Esophagus muscularis mucosa (tissue), 4 donors: ENCODE measurements around the gene TCEANC2. TPM values are rescaled to one million over a fixed set of nuclear protein-coding genes. Genes with fewer than 3 reads are reported as not detected.

Experiments used
- DNase-seq: peaks from one replicate; pipeline ENCODE4 v3.0.0-alpha.2; 2017; ENCODE audit errors: extremely low spot score
- H3K27ac ChIP-seq, 4 donors: fragments of 200-600 bp; sonication (generic); replicated peaks in 1 of 4; 1 replicate in 3 of 4; 2 replicates in 1 of 4; pipeline ENCODE4 v1.5.1; 2016 to 2019; ENCODE audit warnings: mild to moderate bottlenecking in 1 of 4
- H3K27me3 ChIP-seq, 4 donors: fragments of 200-600 bp; sonication (generic); one replicate each; pipeline versions ENCODE4 v1.5.1 to v1.6.0; 2016 to 2019
- H3K36me3 ChIP-seq, 4 donors: fragments of 200-600 bp; sonication (generic); one replicate each; pipeline ENCODE4 v1.5.1; 2016 to 2019
- H3K4me1 ChIP-seq, 4 donors: fragments of 200-600 bp; sonication (generic); one replicate each; pipeline ENCODE4 v1.5.1; 2016 to 2019
- H3K4me3 ChIP-seq, 4 donors: fragments of 200-600 bp; sonication (generic); 1 replicate in 2 of 4; 2 replicates in 2 of 4; pipeline ENCODE4 v1.5.1; 2016 to 2019; ENCODE audit warnings: mild to moderate bottlenecking in 4 of 4, moderate library complexity in 1 of 4
- H3K9me3 ChIP-seq, 4 donors: fragments of 200-600 bp; sonication (generic); 1 replicate in 3 of 4; 2 replicates in 1 of 4; pipeline ENCODE4 v1.5.1; 2016 to 2019
- EP300 ChIP-seq: sonication (generic); formaldehyde crosslinking; IDR thresholded peaks from one replicate; pipeline ENCODE4 v1.6.1; 2017; ENCODE audit warnings: antibody characterized with exemption
- POLR2A ChIP-seq: fragments of 450-650 bp; IDR thresholded peaks from one replicate; pipeline ENCODE4 v1.6.1; 2017; ENCODE audit warnings: antibody characterized with exemption, moderate library complexity, mild to moderate bottlenecking, low read depth
- POLR2AphosphoS5 ChIP-seq, 2 donors: sonication (generic); formaldehyde crosslinking; IDR thresholded peaks; one replicate each; pipeline ENCODE4 v1.6.1; 2017; ENCODE audit warnings: antibody characterized with exemption in 2 of 2
- WGBS: methylation state at CpG from one replicate; pipeline ENCODE4 v1.1.5; 2018; 5-methylcytosine and 5-hydroxymethylcytosine counted together
- intact Hi-C: fragments of 100-400 bp; cut with DNase I; formaldehyde crosslinking; loops from one replicate; pipeline ENCODE4 v1.15.1; 2023
- total RNA-seq, 4 donors: library from RNA; depleted of rRNA; stranded (reverse); fragments of >200 nt; gene quantifications; one replicate each; pipeline versions ENCODE4 v1.1.0 to v1.2.1, GENCODE V29; 2016
- TF ChIP-seq, protein P1 (sequence below), 3 experiments: fragments of 200-600 bp in 2 of 3; fragments of 450-650 bp in 1 of 3; sonication (generic) in 2 of 3; IDR thresholded peaks; one replicate each; pipeline ENCODE4 v1.5.1; 2017 to 2019; ENCODE audit warnings: antibody characterized with exemption in 3 of 3, mild to moderate bottlenecking in 2 of 3, moderate library complexity in 1 of 3

TCEANC2 gene
- total RNA-seq, 4 donors from 2014 or later = 4.8 to 8.6 (median 7.1) TPM

DNA sequence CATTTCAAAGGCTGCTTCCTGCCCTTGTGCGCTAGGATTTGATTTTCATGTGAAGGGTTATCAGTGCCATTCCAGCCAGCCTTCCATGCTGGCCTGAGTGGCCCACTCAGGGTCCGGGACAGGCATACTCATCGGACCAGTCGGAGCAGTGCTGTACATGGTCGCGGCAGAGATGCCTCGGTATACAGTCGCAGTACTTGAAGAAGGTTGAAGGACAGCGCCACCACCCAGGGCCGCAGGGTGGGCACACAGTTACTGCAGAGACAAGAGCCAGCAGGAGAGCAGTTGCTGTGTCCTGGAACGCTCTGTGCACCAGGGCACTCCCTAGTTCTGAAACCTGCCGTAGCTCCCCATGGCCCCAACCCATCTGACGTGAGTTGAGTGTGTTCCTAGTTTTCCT is 44.5 kb upstream of the TCEANC2 start:
- peak; percentile 86 for DNase-seq
- Histone ChIP-seq H3K4me1 (no peaks in the 10 kb centered on the region), H3K36me3 (no peaks in the 10 kb centered on the region), H3K27me3 (peaks cover 0 to 24% (median 0%) of the 10 kb centered on the region in 4 donors), H3K4me3 (no peak overlapping the region), H3K27ac (no peak overlapping the region), H3K9me3 (no peaks in the 10 kb centered on the region)
- no peak for TF ChIP-seq POLR2AphosphoS5 (IDR thresholded peaks at IDR 0.05)
- TF ChIP-seq POLR2A = no peak
- intact Hi-C loops = no loop called here
- 84% methylated on average over 13 of the region's 13 CpGs for WGBS

DNA sequence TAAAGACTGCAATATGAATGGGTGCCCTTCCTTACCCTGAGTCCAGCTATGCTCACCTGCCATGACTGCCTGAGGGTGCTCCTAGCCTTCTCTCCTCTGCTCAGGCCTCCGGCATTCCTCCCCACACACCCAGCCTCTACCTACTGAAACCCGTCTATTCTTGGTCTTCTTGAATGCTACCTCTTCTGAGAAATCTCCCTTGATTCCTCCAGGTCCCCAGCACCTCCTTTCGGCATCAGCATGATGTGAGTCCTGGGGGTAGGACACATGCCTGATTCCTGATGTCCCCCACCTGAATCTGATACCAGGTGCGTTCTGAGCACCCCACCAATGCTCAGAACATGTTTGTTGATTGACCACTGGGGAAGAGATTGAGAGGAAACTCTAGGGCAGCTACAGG is 44.0 kb upstream of the TCEANC2 start:
- intact Hi-C loops = no loop called here
- TF ChIP-seq POLR2A = no peak
- TF ChIP-seq, protein P1, sequence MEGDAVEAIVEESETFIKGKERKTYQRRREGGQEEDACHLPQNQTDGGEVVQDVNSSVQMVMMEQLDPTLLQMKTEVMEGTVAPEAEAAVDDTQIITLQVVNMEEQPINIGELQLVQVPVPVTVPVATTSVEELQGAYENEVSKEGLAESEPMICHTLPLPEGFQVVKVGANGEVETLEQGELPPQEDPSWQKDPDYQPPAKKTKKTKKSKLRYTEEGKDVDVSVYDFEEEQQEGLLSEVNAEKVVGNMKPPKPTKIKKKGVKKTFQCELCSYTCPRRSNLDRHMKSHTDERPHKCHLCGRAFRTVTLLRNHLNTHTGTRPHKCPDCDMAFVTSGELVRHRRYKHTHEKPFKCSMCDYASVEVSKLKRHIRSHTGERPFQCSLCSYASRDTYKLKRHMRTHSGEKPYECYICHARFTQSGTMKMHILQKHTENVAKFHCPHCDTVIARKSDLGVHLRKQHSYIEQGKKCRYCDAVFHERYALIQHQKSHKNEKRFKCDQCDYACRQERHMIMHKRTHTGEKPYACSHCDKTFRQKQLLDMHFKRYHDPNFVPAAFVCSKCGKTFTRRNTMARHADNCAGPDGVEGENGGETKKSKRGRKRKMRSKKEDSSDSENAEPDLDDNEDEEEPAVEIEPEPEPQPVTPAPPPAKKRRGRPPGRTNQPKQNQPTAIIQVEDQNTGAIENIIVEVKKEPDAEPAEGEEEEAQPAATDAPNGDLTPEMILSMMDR (IDR thresholded peaks at IDR 0.05) = no peak
- TF ChIP-seq POLR2AphosphoS5 (IDR thresholded peaks at IDR 0.05) = no peak
- no peak for TF ChIP-seq EP300
- Histone ChIP-seq H3K4me1 (no peaks in the 10 kb centered on the region), H3K9me3 (no peaks in the 10 kb centered on the region), H3K27me3 (peaks cover 0 to 29% (median 0%) of the 10 kb centered on the region in 4 donors), H3K27ac (no peak overlapping the region), H3K36me3 (no peaks in the 10 kb centered on the region), H3K4me3 (no peak overlapping the region)
- 100% methylated on average over 4 of the region's 4 CpGs for WGBS
- peak; percentile 57 for DNase-seq

DNA sequence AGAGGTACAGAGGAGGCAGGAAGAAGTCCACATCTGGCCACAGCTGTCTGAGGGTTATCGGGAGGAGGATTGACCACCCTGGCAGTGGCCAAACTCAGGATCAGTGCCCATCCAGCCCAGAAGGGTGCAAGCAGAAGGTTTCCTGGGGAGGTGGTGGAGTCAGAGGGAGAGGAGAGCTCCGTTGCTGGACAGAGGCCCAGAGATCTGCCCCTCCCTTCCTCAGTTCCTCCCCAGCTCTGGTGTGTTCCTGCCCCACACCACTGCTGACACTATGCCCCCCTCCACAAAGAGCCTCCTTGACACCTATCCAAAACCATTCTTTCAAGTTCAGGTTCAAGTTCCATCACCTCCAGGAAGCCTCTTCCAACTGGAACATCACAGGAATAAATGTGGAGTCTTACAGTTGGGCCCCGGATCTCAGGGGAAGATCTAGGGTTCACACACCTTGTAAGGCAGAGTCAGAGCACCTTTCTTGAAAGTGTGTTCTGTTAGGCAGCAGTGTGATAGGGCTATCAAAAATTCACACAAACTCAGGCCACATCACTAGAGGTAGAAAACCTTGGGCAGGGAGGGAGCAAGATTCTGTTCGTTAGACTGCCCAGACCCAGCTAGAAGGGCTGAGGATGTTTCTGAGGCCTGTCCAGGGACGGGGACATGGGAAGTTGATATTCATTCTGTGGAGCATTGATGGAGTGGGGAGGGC is 42.8 kb upstream of the TCEANC2 start:
- no peak for TF ChIP-seq EP300
- TF ChIP-seq POLR2A = no peak
- TF ChIP-seq, protein P1 (IDR thresholded peaks at IDR 0.05) = no peak
- TF ChIP-seq POLR2AphosphoS5 (IDR thresholded peaks at IDR 0.05) = no peak
- 62% methylated on average over 5 of the region's 5 CpGs for WGBS
- intact Hi-C loops = no loop called here
- Histone ChIP-seq H3K36me3 (no peaks in the 10 kb centered on the region), H3K27me3 (peaks cover 0 to 38% (median 0%) of the 10 kb centered on the region in 4 donors), H3K9me3 (no peaks in the 10 kb centered on the region), H3K27ac (no peak overlapping the region), H3K4me3 (no peak overlapping the region), H3K4me1 (no peaks in the 10 kb centered on the region)
- peak; percentile 89 for DNase-seq

DNA sequence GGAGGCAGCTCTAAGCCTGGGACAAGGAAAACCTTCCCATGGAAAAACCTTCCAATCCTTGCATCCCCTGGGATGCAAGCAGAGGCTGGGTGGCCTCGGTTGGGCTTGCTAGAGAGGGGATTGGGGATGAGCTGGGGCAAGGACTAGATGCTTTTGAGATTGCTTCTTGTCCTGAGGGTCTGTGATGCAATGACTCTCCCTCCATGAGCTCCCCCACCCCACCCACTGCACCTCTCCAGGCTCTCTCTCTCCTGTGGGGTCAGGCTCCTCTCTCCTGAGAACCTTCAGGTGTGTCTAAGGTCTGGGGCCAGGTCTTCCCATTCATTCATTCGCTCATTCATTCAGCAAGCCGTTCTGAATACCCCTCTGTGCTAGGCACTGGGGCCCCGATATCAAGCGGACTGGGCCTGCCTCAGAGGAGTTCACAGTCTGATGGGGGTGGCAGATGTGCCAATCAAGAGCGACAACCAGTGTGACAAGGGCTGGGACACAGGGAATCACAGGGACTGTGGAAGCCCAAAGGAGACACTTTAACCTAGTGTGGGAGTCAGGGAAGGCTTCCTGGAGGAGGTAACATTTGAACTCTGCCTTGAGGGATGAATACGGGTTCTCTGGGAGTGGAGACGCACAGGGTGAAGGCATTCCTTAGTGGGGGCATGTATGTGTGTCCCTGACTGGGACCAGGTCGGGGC is 41.9 kb upstream of the TCEANC2 start:
- no peaks in the 10 kb centered on the region for H3K4me1 ChIP-seq
- H3K9me3 ChIP-seq = no peaks in the 10 kb centered on the region
- peak; percentile 57 for DNase-seq
- no peak overlapping the region for H3K4me3 ChIP-seq
- peaks cover 0 to 38% (median 0%) of the 10 kb centered on the region in 4 donors for H3K27me3 ChIP-seq
- WGBS = 84% methylated on average over 8 of the region's 9 CpGs
- intact Hi-C loops = no loop called here
- no peak overlapping the region for H3K27ac ChIP-seq
- TF ChIP-seq POLR2AphosphoS5 (IDR thresholded peaks at IDR 0.05) = no peak
- TF ChIP-seq, protein P1 (IDR thresholded peaks at IDR 0.05) = no peak
- TF ChIP-seq POLR2A = no peak
- TF ChIP-seq EP300 = no peak
- no peaks in the 10 kb centered on the region for H3K36me3 ChIP-seq

DNA sequence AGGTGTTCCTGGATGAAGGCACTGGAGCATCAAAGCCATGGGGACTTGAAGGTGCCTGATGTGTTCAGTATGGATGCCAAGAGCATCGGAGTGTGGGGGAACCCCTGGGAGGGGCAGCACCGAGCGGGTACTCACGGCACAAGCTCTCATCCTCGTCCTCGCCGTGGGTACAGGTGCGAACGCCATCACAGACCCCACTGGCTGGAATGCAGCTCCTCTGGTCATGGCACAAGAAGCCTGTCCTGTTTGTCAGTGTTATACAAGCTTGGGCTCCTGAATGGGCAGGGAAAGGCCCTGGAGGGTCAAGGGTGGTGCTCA is 41.4 kb upstream of the TCEANC2 start:
- 93% methylated on average over 9 of the region's 9 CpGs for WGBS
- H3K27ac ChIP-seq = no peak overlapping the region

More for the DNA sequence above, 41.4 kb upstream of the TCEANC2 start:
- H3K36me3 ChIP-seq = no peaks in the 10 kb centered on the region
- H3K4me3 ChIP-seq = no peak overlapping the region
- H3K27me3 ChIP-seq = peaks cover 0 to 38% (median 0%) of the 10 kb centered on the region in 4 donors
- H3K9me3 ChIP-seq = no peaks in the 10 kb centered on the region
- no peaks in the 10 kb centered on the region for H3K4me1 ChIP-seq
- peak; percentile 84 for DNase-seq
- no peak for TF ChIP-seq POLR2A
- no peak for TF ChIP-seq EP300
- TF ChIP-seq POLR2AphosphoS5 (IDR thresholded peaks at IDR 0.05) = no peak
- TF ChIP-seq, protein P1 (IDR thresholded peaks at IDR 0.05) = no peak
- intact Hi-C loops = no loop called here
